Progenitor cell of endocrine pancreas (in vitro differentiated cells): ENCODE results near the gene CMTR1. TPM values are rescaled to one million over a fixed set of nuclear protein-coding genes. Genes with fewer than 3 reads are reported as not detected.
A peak's percentile ranks its signal among the peaks of the same experiment; 100 is the strongest.

Experiments
- DNase-seq: peaks from one replicate; pipeline ENCODE4 v3.0.0; 2021; ENCODE audit warnings: low spot score; ENCODE audit not compliant: unreplicated experiment
- H3K27ac Mint-ChIP-seq: 2 replicates; pipeline ENCODE4 v1.8.0; 2021; ENCODE audit warnings: mild to moderate bottlenecking, moderate library complexity, mixed read lengths
- H3K27me3 Mint-ChIP-seq: 2 replicates; pipeline ENCODE4 v1.8.0; 2021; ENCODE audit warnings: mixed read lengths
- H3K36me3 Mint-ChIP-seq: 2 replicates; pipeline ENCODE4 v1.8.0; 2022; ENCODE audit warnings: mixed read lengths; ENCODE audit not compliant: insufficient read depth
- H3K4me1 Mint-ChIP-seq: 2 replicates; pipeline ENCODE4 v1.8.0; 2021; ENCODE audit warnings: low read depth, mixed read lengths
- H3K4me3 Mint-ChIP-seq: 2 replicates; pipeline ENCODE4 v1.8.0; 2021; ENCODE audit warnings: low read depth, mild to moderate bottlenecking, moderate library complexity, mixed read lengths
- H3K9me3 Mint-ChIP-seq: 2 replicates; pipeline ENCODE4 v1.8.0; 2021; ENCODE audit warnings: low read depth, mixed read lengths
- CTCF ChIP-seq: fragments of 200-600 bp; sonication (generic); IDR thresholded peaks from one replicate; pipeline ENCODE4 v1.5.0; 2021; ENCODE audit warnings: antibody characterized with exemption, mild to moderate bottlenecking; ENCODE audit not compliant: unreplicated experiment
- long read RNA-seq: library from polyadenylated mRNA; unstranded; transcript quantifications from one replicate; pipeline ENCODE4 v2.0.0, GENCODE V29; 2020
- total RNA-seq: library from RNA; stranded (reverse); gene quantifications from 2 replicates; pipeline ENCODE4 v1.2.1, GENCODE V29; 2021

Gene CMTR1
- total RNA-seq = 48.0 and 50.5 TPM in 2 replicates
- long read RNA-seq, full-length matches to known transcripts = 6 of 18 reads
- long read RNA-seq, partial matches to known transcripts = 3 of 18 reads
- long read RNA-seq, other reads (novel, unspliced or antisense) = 9 of 18 reads

GRCh38 chr6:37432916-37433656 is at the start of gene CMTR1:
Gene CMTR1 (plus strand): TSS chr6:37433221. CDS start chr6:37435630, 2,409 bp downstream.
- H3K9me3 Mint-ChIP-seq = no peaks in the 10 kb centered on the region

GRCh38 chr6:37388578-37388977 is 44.4 kb upstream of the CMTR1 start:
- peaks cover 3% of the 10 kb centered on the region for H3K36me3 Mint-ChIP-seq
- TF ChIP-seq CTCF = no peak
- H3K27ac Mint-ChIP-seq = no peak overlapping the region
- no peak overlapping the region for H3K4me3 Mint-ChIP-seq
- no peaks in the 10 kb centered on the region for H3K4me1 Mint-ChIP-seq
- no peak for DNase-seq
- H3K9me3 Mint-ChIP-seq = no peaks in the 10 kb centered on the region
- no peaks in the 10 kb centered on the region for H3K27me3 Mint-ChIP-seq

More at GRCh38 chr6:37432916-37433656, at the start of gene CMTR1:
- Mint-ChIP-seq H3K27ac (peak within 1 kb of the TSS; percentile 92), H3K27me3 (no peaks in the 10 kb centered on the region), H3K36me3 (peaks cover 6% of the 10 kb centered on the region), H3K4me3 (peak within 1 kb of the TSS; percentile 90), H3K4me1 (peaks cover 22% of the 10 kb centered on the region)
- DNase-seq = peak; percentile 91
- TF ChIP-seq CTCF = no peak

- Mint-ChIP-seq H3K4me1 (no peaks in the 10 kb centered on the region), H3K4me3 (no peak overlapping the region), H3K9me3 (no peaks in the 10 kb centered on the region), H3K27me3 (no peaks in the 10 kb centered on the region), H3K36me3 (peaks cover 5% of the 10 kb centered on the region), H3K27ac (no peak overlapping the region)
- no peak for TF ChIP-seq CTCF
- DNase-seq = no peak
These were observed 43.2 kb upstream of the CMTR1 start for GRCh38 chr6:37389857-37390256.

GRCh38 chr6:37391120-37391519 is 41.9 kb upstream of the CMTR1 start:
- Mint-ChIP-seq H3K9me3 (no peaks in the 10 kb centered on the region), H3K27ac (no peak overlapping the region), H3K27me3 (no peaks in the 10 kb centered on the region), H3K4me1 (no peaks in the 10 kb centered on the region), H3K36me3 (peaks cover 5% of the 10 kb centered on the region), H3K4me3 (no peak overlapping the region)
- no peak for DNase-seq
- TF ChIP-seq CTCF = no peak

GRCh38 chr6:37392821-37393220 is 40.2 kb upstream of the CMTR1 start:
- no peaks in the 10 kb centered on the region for H3K4me1 Mint-ChIP-seq
- no peak for TF ChIP-seq CTCF
- H3K27ac Mint-ChIP-seq = no peak overlapping the region
- H3K27me3 Mint-ChIP-seq = no peaks in the 10 kb centered on the region
- H3K9me3 Mint-ChIP-seq = no peaks in the 10 kb centered on the region
- no peak overlapping the region for H3K4me3 Mint-ChIP-seq
- DNase-seq = no peak
- peaks cover 5% of the 10 kb centered on the region for H3K36me3 Mint-ChIP-seq
